Amniotic stem cell (primary cell): ENCODE measurements around the gene MCTP2.
"Not testable (repeated sequence)": the region's sequence is repeated elsewhere in the genome, so short reads cannot be mapped to it uniquely, and the experiment has no call there.

Source experiments
- DNase-seq: peaks from one replicate; lab custom pipeline; 2025; lab: John Stamatoyannopoulos, UW

Gene MCTP2

DNA sequence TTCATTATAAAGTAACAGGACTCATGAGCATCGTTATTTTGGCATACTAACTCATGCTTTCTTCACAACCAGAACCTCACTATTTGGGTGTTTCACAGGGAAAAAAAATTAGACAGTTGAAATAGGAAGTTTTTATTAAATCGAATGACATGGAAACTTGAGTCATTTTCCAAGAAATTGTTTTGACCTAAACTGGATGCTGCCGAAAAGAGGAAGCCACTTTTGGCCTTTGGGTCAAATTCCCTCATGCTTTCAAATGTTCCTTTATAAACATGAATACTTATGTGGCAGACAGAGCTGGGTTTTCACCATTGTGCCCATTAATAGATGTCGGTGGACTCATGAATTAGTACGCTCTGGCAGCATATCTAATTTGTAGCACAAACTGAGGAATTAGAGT lies 224.9 kb downstream of the MCTP2 start:
- DNase-seq = no peak

GRCh38 chr15:94457661-94458060 lies 226.3 kb downstream of the MCTP2 start:
- DNase-seq = no peak

DNA sequence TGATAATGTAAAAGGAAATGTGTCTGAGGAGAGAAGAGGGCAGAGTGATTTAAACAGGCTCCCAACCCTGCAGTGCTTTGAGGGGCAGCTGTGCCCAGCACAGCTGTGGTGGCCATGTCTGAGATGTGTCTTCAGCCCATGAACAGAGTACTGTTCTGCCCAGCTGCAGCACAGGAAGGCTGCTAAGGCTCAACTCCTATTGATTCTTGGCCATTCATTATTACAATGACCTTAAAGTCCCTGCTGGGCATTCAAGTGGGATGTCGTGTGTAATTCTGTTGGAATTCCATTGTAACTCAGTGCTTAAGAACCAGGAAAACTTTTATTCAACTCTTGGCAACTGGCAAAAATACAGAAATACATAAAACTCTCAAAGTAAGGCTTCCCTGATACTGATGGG lies 229.3 kb downstream of the MCTP2 start:
- DNase-seq = no peak

- DNase-seq = no peak
Measured at GRCh38 chr15:94467034-94467433, 235.7 kb downstream of the MCTP2 start.

GRCh38 chr15:94470492-94470891 lies 239.1 kb downstream of the MCTP2 start:
- no peak for DNase-seq

DNA sequence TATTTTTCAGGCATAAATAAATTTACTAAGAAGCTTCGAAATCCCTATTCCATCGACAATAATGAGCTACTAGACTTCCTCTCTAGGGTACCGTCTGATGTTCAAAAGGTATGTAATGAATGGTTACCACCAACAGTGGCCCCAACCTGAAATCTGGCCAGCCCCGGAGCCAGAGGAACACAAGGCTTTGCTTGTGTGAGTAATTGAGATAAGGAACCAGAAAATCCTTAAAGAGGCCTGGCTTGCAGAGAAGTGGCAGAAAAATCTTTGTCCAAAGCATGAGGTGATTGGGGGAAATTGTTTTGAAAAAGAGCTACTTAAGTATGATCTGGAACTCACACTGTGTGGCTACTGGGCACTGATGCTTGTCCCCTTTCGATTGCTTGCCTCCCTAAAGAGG lies 245.3 kb downstream of the MCTP2 start:
- no peak for DNase-seq

DNA sequence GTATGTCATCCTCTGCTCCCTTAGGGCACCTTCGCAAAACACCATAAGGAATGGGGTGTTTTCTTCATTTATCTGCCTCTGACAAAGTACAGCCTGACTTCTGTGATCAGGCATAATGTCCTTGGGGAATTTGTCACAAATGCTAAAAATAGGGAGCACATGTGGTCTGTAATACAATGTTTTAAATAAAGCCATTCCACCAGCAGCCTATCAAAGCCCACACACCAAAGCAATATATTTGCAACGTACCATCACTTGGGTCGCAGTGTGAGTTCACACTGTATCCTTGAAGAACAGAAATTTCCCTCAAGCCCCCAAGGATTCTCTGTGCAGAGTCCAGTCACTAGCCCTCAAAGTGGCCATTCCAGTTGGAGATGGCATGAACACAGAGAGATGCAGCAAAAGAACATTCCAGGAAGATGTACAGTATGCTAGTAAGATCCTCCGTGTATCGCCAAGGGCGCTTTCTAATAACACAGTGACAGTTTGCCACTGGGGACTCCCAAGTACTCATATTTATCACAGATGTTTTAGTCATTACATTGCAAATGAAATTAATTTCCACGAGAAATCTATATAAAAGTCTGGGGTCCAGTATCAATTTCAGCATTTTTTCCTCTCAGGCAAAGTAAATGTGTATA lies 246.7 kb downstream of the MCTP2 start:
- no peak for DNase-seq

- no peak for DNase-seq
Measured at GRCh38 chr15:94478763-94479162, 247.4 kb downstream of the MCTP2 start.

DNA sequence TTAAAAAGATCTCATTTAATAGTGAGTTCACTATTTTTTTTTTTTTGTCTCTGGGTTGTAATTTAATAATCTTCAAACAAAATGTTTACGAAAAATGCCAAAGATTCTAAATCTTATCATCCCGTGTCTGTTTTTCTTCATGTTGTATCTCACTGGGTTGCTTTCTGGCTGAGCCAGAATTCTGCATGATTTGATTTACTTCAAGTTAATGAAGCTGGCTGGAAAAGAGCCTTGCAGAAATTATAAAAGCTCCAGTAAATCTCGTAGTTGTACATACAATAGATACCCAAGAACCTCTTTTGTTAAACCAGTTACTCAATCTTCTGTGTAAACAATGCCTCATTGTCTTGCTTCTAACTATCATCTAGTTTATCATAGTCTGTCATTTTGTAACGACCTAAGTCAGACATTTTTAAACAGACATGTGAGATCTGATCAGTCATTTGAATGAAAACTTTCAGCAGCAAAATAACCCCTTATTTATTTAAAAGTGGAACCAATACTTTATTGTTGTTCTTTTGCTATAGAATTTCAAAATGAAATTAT lies 249.0 kb downstream of the MCTP2 start:
- DNase-seq = no peak

GRCh38 chr15:94485148-94485719 lies 253.9 kb downstream of the MCTP2 start:
- no peak for DNase-seq

GRCh38 chr15:94487635-94488034 lies 256.3 kb downstream of the MCTP2 start:
- DNase-seq = no peak

GRCh38 chr15:94493176-94493575 lies 261.8 kb downstream of the MCTP2 start:
- DNase-seq = no peak

DNA sequence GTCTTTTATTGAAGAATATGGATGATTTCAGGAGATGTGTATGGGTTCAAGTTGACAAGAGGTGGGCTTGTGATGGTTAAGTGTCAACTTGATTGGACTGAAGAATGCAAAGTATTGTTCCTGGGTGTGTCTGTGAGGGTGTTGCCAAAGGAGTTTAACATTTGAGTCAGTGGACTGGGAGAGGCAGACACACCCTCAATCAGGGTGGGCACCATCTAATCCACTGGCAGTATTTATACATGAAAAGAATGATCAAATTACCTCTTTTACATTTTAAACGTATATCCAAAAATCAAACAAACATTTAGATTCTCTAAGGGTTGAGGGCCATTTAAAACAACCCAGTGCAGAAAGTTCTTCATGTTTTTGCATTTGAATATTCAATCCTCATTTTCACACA lies 262.2 kb downstream of the MCTP2 start:
- DNase-seq = not testable (repeated sequence)

GRCh38 chr15:94494732-94495131 lies 263.4 kb downstream of the MCTP2 start:
- no peak for DNase-seq

GRCh38 chr15:94503293-94503692 lies 271.9 kb downstream of the MCTP2 start:
- DNase-seq = no peak

GRCh38 chr15:94509259-94509658 lies 277.9 kb downstream of the MCTP2 start:
- DNase-seq = no peak

DNA sequence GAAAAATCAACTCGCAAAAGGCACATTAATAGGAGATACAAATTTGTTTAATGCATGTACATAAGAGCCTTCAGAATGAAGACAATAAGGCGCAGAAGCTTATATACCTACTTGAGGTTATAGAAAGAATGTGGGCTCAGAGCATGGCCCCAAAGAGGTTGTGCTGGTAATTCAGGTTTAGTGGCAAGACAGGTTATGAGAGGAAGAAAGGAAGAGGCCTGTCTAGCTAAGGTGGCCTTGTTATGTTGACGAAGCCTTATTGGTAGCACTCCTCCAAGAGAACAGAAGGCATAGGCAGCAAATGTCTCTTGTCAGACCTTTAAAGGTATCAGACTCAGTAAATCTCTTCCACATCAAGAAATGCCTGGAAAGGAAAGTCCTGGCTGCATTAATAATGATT lies 290.8 kb downstream of the MCTP2 start:
- DNase-seq = no peak

GRCh38 chr15:94523873-94524272 lies 292.5 kb downstream of the MCTP2 start:
- DNase-seq = no peak

DNA sequence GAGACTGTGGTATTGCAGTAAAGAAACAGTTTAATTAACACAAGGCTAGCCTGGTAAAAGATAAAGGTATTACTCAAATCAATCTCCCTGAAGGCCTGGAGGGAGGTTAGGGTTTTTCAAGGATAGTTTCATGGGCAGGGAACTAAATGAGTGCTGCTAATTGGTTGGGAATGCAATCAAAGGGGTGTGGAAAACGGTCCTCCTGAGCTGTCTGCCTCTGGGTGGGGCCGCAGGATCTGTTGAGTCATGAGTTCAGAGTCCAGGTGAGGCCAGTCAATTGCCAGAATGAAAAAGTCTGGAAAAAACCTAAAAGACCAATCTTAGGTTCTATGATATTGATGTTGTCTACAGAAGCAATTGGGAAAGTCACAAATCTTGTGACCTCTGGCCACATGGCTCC lies 293.2 kb downstream of the MCTP2 start:
- DNase-seq = no peak

GRCh38 chr15:94526071-94526689 lies 294.8 kb downstream of the MCTP2 start:
- DNase-seq = no peak

GRCh38 chr15:94532226-94532625 lies 300.9 kb downstream of the MCTP2 start:
- DNase-seq = no peak
